Fibroblast of lung (primary cell): ENCODE measurements around the gene SPRED2. TPM values are rescaled to one million over a fixed set of nuclear protein-coding genes. Genes with fewer than 3 reads are reported as not detected.

Source experiments
- DNase-seq, 2 donors: peaks; one replicate each; pipeline versions ENCODE4 v3.0.0 to v3.0.0-alpha.2; 2010; ENCODE audit warnings: low read depth in 2 of 2
- H2AFZ ChIP-seq: 2 replicates; pipeline ENCODE4 v1.5.1; 2012; ENCODE audit warnings: low read length, control low read depth, inconsistent platforms
- H3K27ac ChIP-seq: 2 replicates; pipeline ENCODE4 v1.5.1; 2011; ENCODE audit warnings: low read length, control low read depth; ENCODE audit not compliant: insufficient read depth
- H3K27me3 ChIP-seq: 2 replicates; pipeline ENCODE4 v1.5.1; 2011; ENCODE audit warnings: mild to moderate bottlenecking, low read length; ENCODE audit not compliant: control insufficient read depth, insufficient read depth
- H3K36me3 ChIP-seq: 2 replicates; pipeline ENCODE4 v1.5.1; 2011; ENCODE audit warnings: low read length; ENCODE audit not compliant: control insufficient read depth, insufficient read depth
- H3K4me1 ChIP-seq: 2 replicates; pipeline ENCODE4 v1.5.1; 2011; ENCODE audit warnings: low read length; ENCODE audit not compliant: control insufficient read depth, insufficient read depth; ENCODE audit errors: extremely low read depth
- H3K4me2 ChIP-seq: 2 replicates; pipeline ENCODE4 v1.5.1; 2011; ENCODE audit warnings: low read length, control low read depth; ENCODE audit not compliant: insufficient read depth; ENCODE audit errors: extremely low read depth
- H3K4me3 ChIP-seq, 4 experiments: fragments of 200-600 bp in 1 of 4; sonication (generic) in 1 of 4; replicated peaks in 1 of 4; 2 replicates each; pipeline ENCODE4 v1.5.1; 2011 to 2016; ENCODE audit warnings: low read length in 4 of 4, low read depth in 3 of 4, mild to moderate bottlenecking in 3 of 4, control low read depth in 2 of 4, inconsistent platforms in 1 of 4, mixed read lengths in 1 of 4; ENCODE audit not compliant: insufficient read depth in 1 of 4; ENCODE audit errors: control extremely low read depth in 1 of 4
- H3K79me2 ChIP-seq: 2 replicates; pipeline ENCODE4 v1.5.1; 2012; ENCODE audit warnings: mild to moderate bottlenecking, low read length, inconsistent platforms; ENCODE audit not compliant: control insufficient read depth, insufficient read depth
- H3K9ac ChIP-seq: 2 replicates; pipeline ENCODE4 v1.5.1; 2011; ENCODE audit warnings: mild to moderate bottlenecking, low read length, control low read depth; ENCODE audit not compliant: insufficient read depth
- H3K9me3 ChIP-seq: 2 replicates; pipeline ENCODE4 v1.5.1; 2012; ENCODE audit warnings: low read depth, low read length; ENCODE audit not compliant: control insufficient read depth, insufficient read depth
- H4K20me1 ChIP-seq: 2 replicates; pipeline ENCODE4 v1.5.1; 2011; ENCODE audit warnings: low read length; ENCODE audit not compliant: control insufficient read depth, insufficient read depth; ENCODE audit errors: extremely low read depth
- CTCF ChIP-seq, 2 donors: IDR thresholded peaks in 1 of 2; conservative IDR thresholded peaks in 1 of 2; 1 replicate in 1 of 2; 2 replicates in 1 of 2; pipeline ENCODE4 v1.5.1; 2011 to 2012; ENCODE audit warnings: low read length in 2 of 2, control low read depth in 1 of 2, inconsistent platforms in 1 of 2, low read depth in 1 of 2, mild to moderate bottlenecking in 1 of 2
- EZH2 ChIP-seq: IDR thresholded peaks from 2 replicates; pipeline ENCODE4 v1.5.1; 2012; ENCODE audit warnings: low read length, control low read depth, mild to moderate bottlenecking; ENCODE audit errors: missing control alignments
- polyA plus RNA-seq, 2 donors: library from polyadenylated mRNA; depleted of rRNA in 1 of 2; stranded (reverse) in 1 of 2; unstranded in 1 of 2; fragments of >200 nt; gene quantifications; 2 replicates each; pipeline ENCODE4 v1.2.1, GENCODE V29; 2011 to 2012; ENCODE audit warnings: missing spikeins in 1 of 2
- total RNA-seq: library from RNA; depleted of rRNA; stranded (reverse); fragments of >200 nt; gene quantifications from 2 replicates; pipeline ENCODE4 v1.2.1, GENCODE V29; 2014

SPRED2 gene
- total and polyA plus RNA-seq, 2 donors (not counting 1 experiment from before 2014, with no cell fraction given), result 9.4 to 26.1 TPM

- Histone ChIP-seq H3K4me1 (peaks cover 9% of the 10 kb centered on the region), H4K20me1 (peaks cover 4% of the 10 kb centered on the region), H3K27me3 (no peaks in the 10 kb centered on the region), H3K9ac (no peak overlapping the region), H3K4me3 (no peak overlapping the region), H3K4me2 (no peak overlapping the region), H2AFZ (no peak overlapping the region), H3K36me3 (no peaks in the 10 kb centered on the region), H3K9me3 (no peaks in the 10 kb centered on the region), H3K27ac (no peak overlapping the region), H3K79me2 (peaks cover 76% of the 10 kb centered on the region)
- DNase-seq, result no peak
- no peak for TF ChIP-seq CTCF (conservative IDR thresholded peaks at IDR 0.05 in 1 of 2, IDR thresholded peaks at IDR 0.05 in 1 of 2; ENCODE audit: low read depth in 1 of 2, low read length in 2 of 2)
- no peak for TF ChIP-seq EZH2
Observed at GRCh38 chr2:65417509-65418085, 14.8 kb downstream of the SPRED2 start.

- no peak overlapping the region for H3K4me3 ChIP-seq
- H3K9me3 ChIP-seq, result no peaks in the 10 kb centered on the region
- no peak overlapping the region for H3K27ac ChIP-seq
- peaks cover 75% of the 10 kb centered on the region for H3K79me2 ChIP-seq
- no peak for TF ChIP-seq CTCF (conservative IDR thresholded peaks at IDR 0.05 in 1 of 2, IDR thresholded peaks at IDR 0.05 in 1 of 2; ENCODE audit: low read depth in 1 of 2, low read length in 2 of 2)
- no peak for TF ChIP-seq EZH2
- H3K4me2 ChIP-seq, result no peak overlapping the region
- peaks cover 7% of the 10 kb centered on the region for H3K4me1 ChIP-seq
- H3K36me3 ChIP-seq, result no peaks in the 10 kb centered on the region
- H3K27me3 ChIP-seq, result no peaks in the 10 kb centered on the region
- DNase-seq, result no peak
- H3K9ac ChIP-seq, result no peak overlapping the region
- H2AFZ ChIP-seq, result no peak overlapping the region
- peaks cover 4% of the 10 kb centered on the region for H4K20me1 ChIP-seq
Observed at GRCh38 chr2:65416945-65417344, 15.5 kb downstream of the SPRED2 start.

- Histone ChIP-seq H3K36me3 (no peaks in the 10 kb centered on the region), H3K9me3 (no peaks in the 10 kb centered on the region), H3K4me3 (no peak overlapping the region), H3K9ac (no peak overlapping the region), H3K4me1 (peaks cover 5% of the 10 kb centered on the region), H4K20me1 (peaks cover 4% of the 10 kb centered on the region), H3K4me2 (no peak overlapping the region), H3K27ac (no peak overlapping the region), H3K79me2 (peaks cover 74% of the 10 kb centered on the region), H2AFZ (no peak overlapping the region), H3K27me3 (no peaks in the 10 kb centered on the region)
- no peak for DNase-seq
- TF ChIP-seq CTCF (conservative IDR thresholded peaks at IDR 0.05 in 1 of 2, IDR thresholded peaks at IDR 0.05 in 1 of 2; ENCODE audit: low read depth in 1 of 2, low read length in 2 of 2), result no peak
- no peak for TF ChIP-seq EZH2
Observed at GRCh38 chr2:65416321-65416720, 16.1 kb downstream of the SPRED2 start.
